Endothelial cell of umbilical vein (primary cell): ENCODE measurements around the gene NDUFB6. TPM values are rescaled to one million over a fixed set of nuclear protein-coding genes. Genes with fewer than 3 reads are reported as not detected.

Experiments
- BruUV-seq: library from RNA; stranded (reverse); fragments of 400-500 nt; replicated peaks from 2 replicates; lab custom pipeline; 2021; lab: Mats Ljungman, UMichigan
- CTCF ChIA-PET: fragments of 300-600, 350-600 bp; sonication (Branson Sonifier 250); formaldehyde crosslinking; loops from one replicate; lab custom pipeline; 2021; ENCODE audit warnings: antibody characterized with exemption, inconsistent platforms; lab: Charles Lee
- POLR2A ChIA-PET: fragments of 300-600, 350-600 bp; sonication (Branson Sonifier 250); formaldehyde crosslinking; loops from one replicate; lab custom pipeline; 2021; ENCODE audit warnings: antibody characterized with exemption, inconsistent platforms; lab: Charles Lee
- DNase-seq: peaks from one replicate; pipeline ENCODE4 v3.0.0-alpha.2; 2011; ENCODE audit warnings: low read depth, low spot score
- FAIRE-seq: peaks from 2 replicates; lab custom pipeline; 2011; peaks lifted over from hg19 to GRCh38; lab: Jason Lieb, UNC
- H2AFZ ChIP-seq: 2 replicates; pipeline ENCODE4 v1.6.0; 2012; ENCODE audit warnings: low read depth, low read length, control low read depth, inconsistent platforms
- H3K27ac ChIP-seq: 2 replicates; pipeline ENCODE4 v1.5.1; 2011; ENCODE audit warnings: low read depth, mild to moderate bottlenecking, control low read depth, low read length, moderate library complexity; ENCODE audit not compliant: insufficient read depth
- H3K27me3 ChIP-seq, 2 experiments: 2 replicates each; pipeline versions ENCODE4 v1.6.0 to v1.6.1; 2011; ENCODE audit warnings: low read length in 2 of 2, mixed read lengths in 1 of 2; ENCODE audit not compliant: control insufficient read depth in 2 of 2, insufficient read depth in 2 of 2
- H3K36me3 ChIP-seq, 2 experiments: 2 replicates in 1 of 2; 3 replicates in 1 of 2; pipeline ENCODE4 v1.5.1; 2011; ENCODE audit warnings: low read length in 2 of 2, mild to moderate bottlenecking in 1 of 2, moderate library complexity in 1 of 2; ENCODE audit not compliant: control insufficient read depth in 2 of 2, insufficient read depth in 2 of 2; ENCODE audit errors: extremely low read depth in 1 of 2
- H3K4me1 ChIP-seq: 3 replicates; pipeline ENCODE4 v1.5.1; 2011; ENCODE audit warnings: mild to moderate bottlenecking, low read length; ENCODE audit not compliant: control insufficient read depth, insufficient read depth; ENCODE audit errors: extremely low read depth
- H3K4me2 ChIP-seq: 2 replicates; pipeline ENCODE4 v1.6.1; 2011; ENCODE audit warnings: low read length, control low read depth, mixed read lengths; ENCODE audit not compliant: insufficient read depth
- H3K4me3 ChIP-seq, 3 experiments: fragments of 200-600 bp in 1 of 3; sonication (generic), shearing (Covaris generic) in 1 of 3; replicated peaks in 1 of 3; 2 replicates each; pipeline ENCODE4 v1.5.1; 2011 to 2016; ENCODE audit warnings: control low read depth in 3 of 3, low read length in 3 of 3, mild to moderate bottlenecking in 2 of 3, inconsistent platforms in 1 of 3, low read depth in 1 of 3, moderate library complexity in 1 of 3; ENCODE audit not compliant: insufficient read depth in 1 of 3
- H3K79me2 ChIP-seq: 2 replicates; pipeline ENCODE4 v1.6.0; 2012; ENCODE audit warnings: low read length, inconsistent platforms; ENCODE audit not compliant: control insufficient read depth, insufficient read depth
- H3K9ac ChIP-seq: replicated peaks from 2 replicates; pipeline ENCODE3; 2011; ENCODE audit warnings: low read length, control low read depth; ENCODE audit not compliant: insufficient read depth; ENCODE audit errors: extremely low read depth
- H3K9me1 ChIP-seq: replicated peaks from 3 replicates; pipeline ENCODE4 v1.6.0; 2011; ENCODE audit warnings: mild to moderate bottlenecking, low read length; ENCODE audit not compliant: control insufficient read depth, insufficient read depth; ENCODE audit errors: extremely low read depth
- H3K9me3 ChIP-seq: replicated peaks from 2 replicates; pipeline ENCODE4 v1.5.1; 2012; ENCODE audit warnings: low read length, inconsistent platforms; ENCODE audit not compliant: control insufficient read depth, insufficient read depth
- H4K20me1 ChIP-seq: replicated peaks from 2 replicates; pipeline ENCODE3; 2011; ENCODE audit warnings: mild to moderate bottlenecking, low read length; ENCODE audit not compliant: control insufficient read depth, insufficient read depth; ENCODE audit errors: extremely low read depth
- EZH2 ChIP-seq: IDR thresholded peaks from 2 replicates; pipeline ENCODE4 v1.6.1; 2012; ENCODE audit warnings: borderline replicate concordance, low read depth, mild to moderate bottlenecking, moderate library complexity, low read length, inconsistent platforms; ENCODE audit not compliant: severe bottlenecking
- MYC ChIP-seq: IDR thresholded peaks from one replicate; pipeline ENCODE4 v1.6.1; 2011; ENCODE audit warnings: mild to moderate bottlenecking, low read depth, low read length
- POLR2A ChIP-seq: IDR thresholded peaks from 2 replicates; pipeline ENCODE4 v1.6.1; 2012; ENCODE audit warnings: low read depth, mild to moderate bottlenecking, control low read depth, low read length
- POLR2AphosphoS5 ChIP-seq: IDR thresholded peaks from 2 replicates; pipeline ENCODE4 v1.6.1; 2012; ENCODE audit warnings: low read depth, mild to moderate bottlenecking, control low read depth, low read length, moderate library complexity; ENCODE audit not compliant: insufficient read depth
- dilution Hi-C: fragments of 300-500 bp; cut with MboI; formaldehyde crosslinking; loops from one replicate; pipeline ENCODE4 v1.15.0; 2019; ENCODE audit warnings: low sequenced_read_pairs; ENCODE audit not compliant: extremely low pct_ligation_motif_present
- intact Hi-C: fragments of 100-400 bp; cut with micrococcal nuclease; formaldehyde crosslinking; loops from one replicate; pipeline ENCODE4 v1.10.0; 2022
- polyA plus RNA-seq, 4 experiments: library from polyadenylated mRNA; depleted of rRNA in 3 of 4; stranded (reverse) in 3 of 4; unstranded in 1 of 4; fragments of >200 nt; gene quantifications; 2 replicates each; pipeline versions ENCODE4 v1.2.1 to v1.2.3, GENCODE V29; 2011 to 2012; ENCODE audit warnings: missing spikeins in 1 of 4
- total RNA-seq: library from RNA; stranded (reverse); gene quantifications from 2 replicates; pipeline ENCODE4 v1.2.3, GENCODE V29; 2021
- TF ChIP-seq, protein P1 (sequence below), 2 donors: IDR thresholded peaks; 1 replicate in 1 of 2; 2 replicates in 1 of 2; pipeline ENCODE4 v1.5.1; 2011; ENCODE audit warnings: low read length in 2 of 2, mild to moderate bottlenecking in 2 of 2, moderate library complexity in 2 of 2, control low read depth in 1 of 2, inconsistent platforms in 1 of 2, low read depth in 1 of 2; ENCODE audit not compliant: insufficient read depth in 1 of 2; ENCODE audit errors: extremely low read depth in 1 of 2

The NDUFB6 gene
- total and polyA plus RNA-seq, 2 donors (not counting 3 experiments of a cell fraction or from before 2014, with no cell fraction given) = 53.5 to 59.2 TPM

DNA sequence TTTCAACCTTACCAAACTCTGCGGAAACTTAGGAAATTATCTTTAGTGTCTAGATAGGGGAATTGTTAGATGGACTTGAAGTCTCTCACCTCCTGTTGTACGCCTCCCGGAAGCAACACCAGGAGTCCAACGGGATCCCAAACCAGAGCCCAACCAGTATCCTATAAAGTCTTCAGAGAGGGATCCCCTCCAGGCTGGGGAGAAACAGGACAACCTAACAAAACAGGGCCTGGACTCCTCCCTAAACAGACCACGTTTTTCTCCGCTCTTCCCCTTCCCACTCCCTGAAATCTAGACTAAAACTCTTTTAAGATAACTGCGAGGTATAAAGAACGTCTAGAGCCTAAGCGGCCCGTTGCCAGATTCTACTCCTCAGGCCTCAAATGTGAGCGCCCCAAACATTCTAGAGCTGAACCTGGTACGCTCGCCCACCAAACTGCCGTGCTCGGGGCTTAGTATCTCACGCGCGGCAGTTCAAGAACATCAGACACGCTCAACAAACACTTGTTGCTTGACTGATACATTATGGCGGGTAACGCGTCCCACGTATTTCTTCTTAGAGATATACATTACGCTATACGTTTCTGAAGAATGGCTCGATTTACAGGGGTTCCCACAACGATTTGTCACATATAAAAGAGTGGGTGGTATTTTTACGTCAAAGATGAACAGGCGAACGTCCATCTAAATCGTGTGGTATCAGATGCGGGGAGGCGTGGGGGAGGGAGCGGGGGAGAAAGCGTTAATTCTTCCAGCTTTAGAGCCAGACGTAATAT is 21.5 kb downstream of the NDUFB6 start:
- Histone ChIP-seq H3K4me3 (peak overlapping the region; percentile 71 to 88 (median 77)), H3K36me3 (no peaks in the 10 kb centered on the region), H3K9me1 (no peaks in the 10 kb centered on the region), H3K27me3 (no peaks in the 10 kb centered on the region), H3K9ac (peak overlapping the region; percentile 94), H3K27ac (peak overlapping the region; percentile 92), H3K9me3 (no peaks in the 10 kb centered on the region), H3K4me1 (peaks cover 17% of the 10 kb centered on the region), H3K79me2 (peaks cover 53% of the 10 kb centered on the region), H4K20me1 (no peaks in the 10 kb centered on the region), H2AFZ (peak overlapping the region; percentile 83), H3K4me2 (peak overlapping the region; percentile 92)
- intact Hi-C loops = loop anchor here (1.0 to 2.0 kb wide), 6 partner anchors 21 to 172 kb away; partner anchors contain the start of gene RIGI
- DNase-seq (peak; percentile 65), FAIRE-seq (no peak)
- no peak for TF ChIP-seq MYC
- dilution Hi-C loops = loop anchor here (25.0 kb wide), 1 partner anchor 164 kb away; the partner anchor contains the start of gene ACO1
- BruUV-seq = TSS peak; percentile 41
- CTCF ChIA-PET = interaction anchor here (1.0 to 2.7 kb wide), 14 partner anchors 21 to 417 kb away, joined by 3 to 45 read pairs (median 9); partner anchors contain the start of genes ACO1, NDUFB6 and RIGI
- POLR2A ChIA-PET = interaction anchor here (0.7 to 3.0 kb wide), 2 partner anchors 26 to 65 kb away, joined by 9 to 17 read pairs; partner anchors contain the start of gene RIGI

DNA sequence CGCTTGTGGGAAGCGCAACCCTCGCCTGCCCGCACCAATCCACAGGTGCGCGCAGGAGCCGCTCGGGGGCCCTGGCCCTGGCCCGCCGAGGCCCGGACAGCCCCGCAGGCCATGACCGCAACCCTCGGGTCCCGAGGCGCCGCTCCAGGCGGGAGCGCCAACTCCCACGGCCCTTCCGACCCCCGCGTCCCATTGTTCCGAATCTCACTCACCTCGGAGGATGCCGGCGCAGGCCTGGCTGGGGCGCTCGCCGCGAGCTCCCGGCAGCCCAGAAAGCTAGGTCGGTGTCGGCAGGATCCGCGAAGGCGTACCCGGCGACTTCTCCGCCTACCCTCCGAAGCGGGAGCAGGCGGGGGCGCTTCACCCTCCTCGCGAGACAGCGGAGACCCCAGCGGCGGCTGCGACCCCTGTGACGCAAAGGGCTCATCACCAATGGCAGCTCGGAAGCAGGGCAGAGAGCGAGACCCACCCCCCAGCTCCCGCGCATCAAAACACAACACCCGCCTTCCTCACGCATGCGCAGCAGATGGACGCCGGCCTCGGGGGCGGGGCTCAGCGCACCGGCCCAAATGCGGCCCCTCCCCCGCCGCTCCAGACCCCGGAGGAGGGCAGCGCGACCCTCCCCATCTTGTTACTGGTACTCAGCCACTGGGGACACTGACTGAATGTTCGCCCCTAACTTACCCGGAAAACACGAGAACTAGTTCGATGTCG is 22.2 kb downstream of the NDUFB6 start:
- CTCF ChIA-PET = interaction anchor here (0.7 to 2.7 kb wide), 13 partner anchors 8 to 418 kb away, joined by 3 to 45 read pairs (median 5); partner anchors contain the start of genes ACO1, NDUFB6 and RIGI
- POLR2A ChIA-PET = interaction anchor here (1.1 to 3.0 kb wide), 2 partner anchors 25 to 165 kb away, joined by 3 to 17 read pairs; partner anchors contain the start of gene RIGI
- TF ChIP-seq, protein P1, sequence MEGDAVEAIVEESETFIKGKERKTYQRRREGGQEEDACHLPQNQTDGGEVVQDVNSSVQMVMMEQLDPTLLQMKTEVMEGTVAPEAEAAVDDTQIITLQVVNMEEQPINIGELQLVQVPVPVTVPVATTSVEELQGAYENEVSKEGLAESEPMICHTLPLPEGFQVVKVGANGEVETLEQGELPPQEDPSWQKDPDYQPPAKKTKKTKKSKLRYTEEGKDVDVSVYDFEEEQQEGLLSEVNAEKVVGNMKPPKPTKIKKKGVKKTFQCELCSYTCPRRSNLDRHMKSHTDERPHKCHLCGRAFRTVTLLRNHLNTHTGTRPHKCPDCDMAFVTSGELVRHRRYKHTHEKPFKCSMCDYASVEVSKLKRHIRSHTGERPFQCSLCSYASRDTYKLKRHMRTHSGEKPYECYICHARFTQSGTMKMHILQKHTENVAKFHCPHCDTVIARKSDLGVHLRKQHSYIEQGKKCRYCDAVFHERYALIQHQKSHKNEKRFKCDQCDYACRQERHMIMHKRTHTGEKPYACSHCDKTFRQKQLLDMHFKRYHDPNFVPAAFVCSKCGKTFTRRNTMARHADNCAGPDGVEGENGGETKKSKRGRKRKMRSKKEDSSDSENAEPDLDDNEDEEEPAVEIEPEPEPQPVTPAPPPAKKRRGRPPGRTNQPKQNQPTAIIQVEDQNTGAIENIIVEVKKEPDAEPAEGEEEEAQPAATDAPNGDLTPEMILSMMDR (IDR thresholded peaks at IDR 0.05; ENCODE audit: extremely low read depth in 1 of 2, insufficient read depth in 1 of 2, low read depth in 1 of 2, low read length in 2 of 2) = peak in 1 of 2 donors; percentile 22
- TF ChIP-seq POLR2AphosphoS5 (peak; percentile 50), MYC (no peak), POLR2A (no peak), EZH2 (no peak)
- BruUV-seq = no TSS peak
- FAIRE-seq = peak; percentile 83
- H3K9me3 ChIP-seq = no peaks in the 10 kb centered on the region
- no peaks in the 10 kb centered on the region for H3K36me3 ChIP-seq
- intact Hi-C loops = loop anchor here (1.0 to 2.0 kb wide), 2 partner anchors 24 to 120 kb away; partner anchors contain the start of gene RIGI
- peak overlapping the region; percentile 71 to 88 (median 77) for H3K4me3 ChIP-seq
- peak overlapping the region; percentile 92 for H3K4me2 ChIP-seq
- H4K20me1 ChIP-seq = peaks cover 6% of the 10 kb centered on the region
- peak overlapping the region; percentile 94 for H3K9ac ChIP-seq
- peak overlapping the region; percentile 92 for H3K27ac ChIP-seq
- peak; percentile 98 for DNase-seq
- H3K9me1 ChIP-seq = no peaks in the 10 kb centered on the region
- H3K79me2 ChIP-seq = peaks cover 58% of the 10 kb centered on the region
- H3K4me1 ChIP-seq = peaks cover 17% of the 10 kb centered on the region
- peak overlapping the region; percentile 83 for H2AFZ ChIP-seq
- dilution Hi-C loops = loop anchor here (25.0 kb wide), 1 partner anchor 163 kb away; the partner anchor contains the start of gene ACO1
- no peaks in the 10 kb centered on the region for H3K27me3 ChIP-seq
